Heart left ventricle (tissue), 13 donors: ENCODE measurements around the gene SMTNL2.

ENCODE experiments used
- CTCF ChIP-seq, 12 donors: fragments of 200-600 bp; sonication (generic) in 4 of 12; IDR thresholded peaks; one replicate each; pipeline versions ENCODE4 v1.5.0 to v1.8.0; 2018 to 2022; ENCODE audit warnings: antibody characterized with exemption in 12 of 12, mild to moderate bottlenecking in 5 of 12
- POLR2A ChIP-seq, 2 donors: fragments of 450-650 bp; IDR thresholded peaks; one replicate each; pipeline ENCODE4 v1.6.1; 2017; ENCODE audit warnings: antibody characterized with exemption in 2 of 2, mild to moderate bottlenecking in 2 of 2, moderate library complexity in 2 of 2
- donor health status: ischemic (EF 13 %, LVEDD 7.1; RV severe dilation, severe dysfunction).
- donor health status: DM: no; HTN: yes; CAD: no.
- donor health status: DM: no; HTN: no; CAD: no.
- donor health status: ischemic (EF 25% LVEDD 6.9; RV normal size, moderate dysfunction).
- donor health status: ischemic (EF 25% LVEDD 5.7; RV mildly dilated, moderate dysfunction).
- donor health status: ischemic (EF 35%, LVEDD 5.7; RV mildly dilated, moderate dysfunction).
- donor health status: nonischemic (EF 11% LVEDD 7.7; RV severe dilation, severe dysfunction).
- donor health status: DM: yes; HTN: yes; CAD: no.
- donor health status: PGD.
- donor health status: ischemic (EF 29% LVEDD 5.4; RV normal size, mild dysfunction).
- donor health status: nonischemic (EF 23%, LVEDD 6.1; RV moderate dilation, normal function).

GRCh38 chr17:4598776-4599504 lies 14.6 kb downstream of the SMTNL2 start:
- TF ChIP-seq POLR2A (IDR thresholded peaks at IDR 0.05) (peak in 1 of 2 donors; percentile 18), CTCF (IDR thresholded peaks at IDR 0.05) (no peak)
